SU-DHL-6 (cell line): ENCODE results near the gene LAGE3.

Experiments
- H2AFZ ChIP-seq: fragments of 200-600 bp; sonication (generic); 2 replicates; pipeline ENCODE4 v1.6.1; 2014; ENCODE audit warnings: low read depth, mild to moderate bottlenecking, moderate library complexity, mixed read lengths, antibody characterized with exemption, low read length; ENCODE audit not compliant: severe bottlenecking
- H3F3A ChIP-seq: fragments of 200-600 bp; shearing (Covaris generic); 2 replicates; pipeline ENCODE4 v1.6.0; 2016; ENCODE audit warnings: antibody characterized with exemption, mild to moderate bottlenecking; ENCODE audit not compliant: insufficient read depth
- H3K27ac ChIP-seq: fragments of 200-600 bp; sonication (generic); 2 replicates; pipeline ENCODE4 v1.5.1; 2016; ENCODE audit warnings: low read depth, mild to moderate bottlenecking, low read length, moderate library complexity, mixed read lengths
- H3K27me3 ChIP-seq: fragments of 200-600 bp; sonication (generic), shearing (Covaris generic); 2 replicates; pipeline ENCODE4 v1.6.0; 2014; ENCODE audit warnings: mild to moderate bottlenecking, low read length
- H3K36me3 ChIP-seq: fragments of 200-600 bp; sonication (generic); 2 replicates; pipeline ENCODE4 v1.6.1; 2014; ENCODE audit warnings: mild to moderate bottlenecking, low read length, mixed read lengths
- H3K4me2 ChIP-seq: fragments of 300-600, 200-600 bp; shearing (Covaris generic), sonication (generic); 2 replicates; pipeline ENCODE4 v1.6.0; 2014; ENCODE audit warnings: low read length, low read depth, mild to moderate bottlenecking; ENCODE audit not compliant: poor library complexity, severe bottlenecking
- H3K4me3 ChIP-seq: fragments of 200-600 bp; sonication (generic); 2 replicates; pipeline ENCODE4 v1.5.1; 2014; ENCODE audit warnings: antibody characterized with exemption, low read length, mild to moderate bottlenecking, mixed read lengths; ENCODE audit not compliant: insufficient read depth, poor library complexity, severe bottlenecking
- H3K79me2 ChIP-seq: fragments of 200-600 bp; sonication (generic); 2 replicates; pipeline ENCODE4 v1.6.1; 2014; ENCODE audit warnings: mild to moderate bottlenecking, low read length, moderate library complexity; ENCODE audit not compliant: insufficient read depth
- H3K9ac ChIP-seq: fragments of 200-600 bp; sonication (generic); 2 replicates; pipeline ENCODE4 v1.7.0; 2014; ENCODE audit warnings: mild to moderate bottlenecking, low read length
- H3K9me2 ChIP-seq: fragments of 200-600 bp; sonication (generic); replicated peaks from 2 replicates; pipeline ENCODE4 v1.6.1; 2014; ENCODE audit warnings: low read length; ENCODE audit not compliant: insufficient read depth
- H3K9me3 ChIP-seq: fragments of 200-600 bp; sonication (generic); 2 replicates; pipeline ENCODE4 v1.6.1; 2014; ENCODE audit warnings: low read length, mixed read lengths; ENCODE audit not compliant: insufficient read depth
- H4K20me1 ChIP-seq: fragments of 200-600 bp; sonication (generic); 2 replicates; pipeline ENCODE4 v1.6.1; 2014; ENCODE audit warnings: low read depth, mild to moderate bottlenecking, antibody characterized with exemption, low read length, moderate library complexity, mixed read lengths
- EZH2phosphoT487 ChIP-seq: fragments of 200-600 bp; sonication (generic), shearing (Covaris generic); conservative IDR thresholded peaks from 2 replicates; pipeline ENCODE4 v1.6.1; 2018; ENCODE audit warnings: mild to moderate bottlenecking, antibody characterized with exemption, low read length, moderate library complexity, mixed read lengths
- TF ChIP-seq, protein P1 (sequence below): fragments of 200-600 bp; sonication (generic); IDR thresholded peaks from one replicate; pipeline ENCODE4 v1.5.1; 2017; ENCODE audit warnings: antibody characterized with exemption, mild to moderate bottlenecking, low read length, moderate library complexity; ENCODE audit not compliant: insufficient read depth, poor library complexity, severe bottlenecking

LAGE3 gene

GRCh38 chrX:154477891-154478477, 1.1 kb downstream of the LAGE3 start:
- TF ChIP-seq, protein P1, sequence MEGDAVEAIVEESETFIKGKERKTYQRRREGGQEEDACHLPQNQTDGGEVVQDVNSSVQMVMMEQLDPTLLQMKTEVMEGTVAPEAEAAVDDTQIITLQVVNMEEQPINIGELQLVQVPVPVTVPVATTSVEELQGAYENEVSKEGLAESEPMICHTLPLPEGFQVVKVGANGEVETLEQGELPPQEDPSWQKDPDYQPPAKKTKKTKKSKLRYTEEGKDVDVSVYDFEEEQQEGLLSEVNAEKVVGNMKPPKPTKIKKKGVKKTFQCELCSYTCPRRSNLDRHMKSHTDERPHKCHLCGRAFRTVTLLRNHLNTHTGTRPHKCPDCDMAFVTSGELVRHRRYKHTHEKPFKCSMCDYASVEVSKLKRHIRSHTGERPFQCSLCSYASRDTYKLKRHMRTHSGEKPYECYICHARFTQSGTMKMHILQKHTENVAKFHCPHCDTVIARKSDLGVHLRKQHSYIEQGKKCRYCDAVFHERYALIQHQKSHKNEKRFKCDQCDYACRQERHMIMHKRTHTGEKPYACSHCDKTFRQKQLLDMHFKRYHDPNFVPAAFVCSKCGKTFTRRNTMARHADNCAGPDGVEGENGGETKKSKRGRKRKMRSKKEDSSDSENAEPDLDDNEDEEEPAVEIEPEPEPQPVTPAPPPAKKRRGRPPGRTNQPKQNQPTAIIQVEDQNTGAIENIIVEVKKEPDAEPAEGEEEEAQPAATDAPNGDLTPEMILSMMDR: no peak
- no peak for TF ChIP-seq EZH2phosphoT487
- Histone ChIP-seq H3K4me2 (peak overlapping the region; percentile 89), H3K4me3 (peak overlapping the region; percentile 71), H3K36me3 (no peaks in the 10 kb centered on the region), H4K20me1 (no peaks in the 10 kb centered on the region), H3K9ac (peak overlapping the region; percentile 78), H3K9me3 (no peaks in the 10 kb centered on the region), H3K27ac (peak overlapping the region; percentile 88), H3K9me2 (no peaks in the 10 kb centered on the region), H3F3A (peaks cover 20% of the 10 kb centered on the region), H3K79me2 (no peaks in the 10 kb centered on the region), H2AFZ (no peak overlapping the region), H3K27me3 (no peaks in the 10 kb centered on the region)

DNA sequence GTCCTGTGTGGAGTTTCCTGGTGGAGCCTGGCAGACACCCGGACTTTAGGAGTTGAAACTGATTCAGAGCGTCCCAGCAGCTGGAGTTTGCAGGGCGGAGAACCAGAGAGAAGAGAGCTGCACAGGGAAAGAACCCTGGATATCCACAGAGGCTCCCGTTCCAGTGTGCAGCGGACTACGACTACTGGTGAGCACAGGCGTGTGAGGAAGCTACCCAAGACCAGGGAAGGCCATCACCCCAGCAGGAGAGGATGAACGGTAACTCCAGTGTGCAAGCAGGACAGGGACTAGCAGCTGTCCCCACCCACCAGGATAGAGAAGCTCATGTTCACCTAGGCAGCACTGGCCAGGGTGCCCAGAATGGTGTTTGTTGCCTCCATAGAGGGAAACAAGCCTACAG, 2.3 kb downstream of the LAGE3 start:
- no peak overlapping the region for H3K4me3 ChIP-seq
- H3K9me3 ChIP-seq: no peaks in the 10 kb centered on the region
- no peak overlapping the region for H2AFZ ChIP-seq
- H3K27ac ChIP-seq: no peak overlapping the region
- no peaks in the 10 kb centered on the region for H3K27me3 ChIP-seq
- H3K4me2 ChIP-seq: no peak overlapping the region
- TF ChIP-seq, protein P1: no peak
- TF ChIP-seq EZH2phosphoT487: no peak
- H4K20me1 ChIP-seq: no peaks in the 10 kb centered on the region
- H3K9ac ChIP-seq: no peak overlapping the region
- H3K79me2 ChIP-seq: no peaks in the 10 kb centered on the region
- peaks cover 18% of the 10 kb centered on the region for H3F3A ChIP-seq
- no peaks in the 10 kb centered on the region for H3K36me3 ChIP-seq
- no peaks in the 10 kb centered on the region for H3K9me2 ChIP-seq

DNA sequence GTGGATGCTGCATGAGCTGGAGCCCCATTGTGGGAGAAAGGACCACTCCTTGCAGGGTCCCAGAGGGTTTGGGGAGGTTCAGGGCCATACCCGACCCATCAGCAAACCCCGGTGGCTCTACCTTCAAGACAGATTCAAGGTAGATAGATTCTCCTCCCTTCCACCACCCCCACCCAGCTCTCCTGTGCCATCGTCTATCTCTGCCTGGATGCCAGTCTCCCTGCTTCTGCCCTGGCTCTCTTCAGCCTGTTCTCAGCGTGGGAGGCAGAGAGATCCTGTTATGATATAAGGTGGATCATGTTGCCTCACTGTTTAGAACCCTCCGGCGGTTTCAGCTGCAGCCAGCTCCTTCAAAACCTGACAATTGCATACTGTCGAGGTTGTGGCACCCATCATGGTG, 5.4 kb downstream of the LAGE3 start:
- H3K9ac ChIP-seq: no peak overlapping the region
- H3K9me3 ChIP-seq: no peaks in the 10 kb centered on the region
- TF ChIP-seq EZH2phosphoT487: no peak
- TF ChIP-seq, protein P1: no peak

More for the DNA sequence above, 5.4 kb downstream of the LAGE3 start:
- no peak overlapping the region for H2AFZ ChIP-seq
- H3K27me3 ChIP-seq: no peaks in the 10 kb centered on the region
- H3K27ac ChIP-seq: no peak overlapping the region
- no peak overlapping the region for H3K4me2 ChIP-seq
- H3K36me3 ChIP-seq: no peaks in the 10 kb centered on the region
- no peaks in the 10 kb centered on the region for H4K20me1 ChIP-seq
- no peak overlapping the region for H3K4me3 ChIP-seq
- peaks cover 10% of the 10 kb centered on the region; the same call in 1 of the 2 replicates for H3F3A ChIP-seq
- H3K9me2 ChIP-seq: no peaks in the 10 kb centered on the region
- H3K79me2 ChIP-seq: no peaks in the 10 kb centered on the region
